Chondrocyte (in vitro differentiated cells): ENCODE results near the gene ITSN1. TPM values are rescaled to one million over a fixed set of nuclear protein-coding genes. Genes with fewer than 3 reads are reported as not detected.

Experiments used
- DNase-seq: peaks from one replicate; pipeline ENCODE4 v3.0.0; 2021; ENCODE audit warnings: mixed read lengths, low spot score
- H3K27ac Mint-ChIP-seq: one replicate; pipeline ENCODE4 v1.8.0; 2021; ENCODE audit warnings: mild to moderate bottlenecking, moderate library complexity, mixed read lengths; ENCODE audit not compliant: unreplicated experiment
- H3K27me3 Mint-ChIP-seq: 2 replicates; pipeline ENCODE4 v1.8.0; 2021; ENCODE audit warnings: low read depth, mixed read lengths
- H3K36me3 Mint-ChIP-seq: 2 replicates; pipeline ENCODE4 v1.8.0; 2021; ENCODE audit warnings: low read depth, mixed read lengths
- H3K4me1 Mint-ChIP-seq: 2 replicates; pipeline ENCODE4 v1.8.0; 2021; ENCODE audit warnings: low read depth, mild to moderate bottlenecking, mixed read lengths
- H3K4me3 Mint-ChIP-seq: one replicate; pipeline ENCODE4 v1.8.0; 2021; ENCODE audit warnings: mild to moderate bottlenecking, moderate library complexity, mixed read lengths; ENCODE audit not compliant: unreplicated experiment
- H3K9me3 Mint-ChIP-seq: 2 replicates; pipeline ENCODE4 v1.8.0; 2021; ENCODE audit warnings: low read depth, mixed read lengths
- CTCF ChIP-seq: fragments of 200-600 bp; sonication (generic); IDR thresholded peaks from 2 replicates; pipeline ENCODE4 v1.5.0; 2021; ENCODE audit warnings: antibody characterized with exemption, mild to moderate bottlenecking, moderate library complexity
- total RNA-seq: library from RNA; stranded (reverse); gene quantifications from 3 replicates; pipeline ENCODE4 v1.2.1, GENCODE V29; 2021

Gene ITSN1
- total RNA-seq, 1 donor from 2014 or later, result 29.8 TPM

GRCh38 chr21:33883118-33883517 is 240.8 kb downstream of the ITSN1 start:
- TF ChIP-seq CTCF, result no peak
- no peaks in the 10 kb centered on the region for H3K36me3 Mint-ChIP-seq
- H3K27ac Mint-ChIP-seq, result no peak overlapping the region
- peaks cover 28% of the 10 kb centered on the region for H3K4me1 Mint-ChIP-seq
- no peaks in the 10 kb centered on the region for H3K9me3 Mint-ChIP-seq
- no peak overlapping the region for H3K4me3 Mint-ChIP-seq
- no peak for DNase-seq
- H3K27me3 Mint-ChIP-seq, result no peaks in the 10 kb centered on the region

- H3K4me3 Mint-ChIP-seq, result no peak overlapping the region
- no peak for DNase-seq
These were observed 242.3 kb downstream of the ITSN1 start for GRCh38 chr21:33884376-33885171.

DNA sequence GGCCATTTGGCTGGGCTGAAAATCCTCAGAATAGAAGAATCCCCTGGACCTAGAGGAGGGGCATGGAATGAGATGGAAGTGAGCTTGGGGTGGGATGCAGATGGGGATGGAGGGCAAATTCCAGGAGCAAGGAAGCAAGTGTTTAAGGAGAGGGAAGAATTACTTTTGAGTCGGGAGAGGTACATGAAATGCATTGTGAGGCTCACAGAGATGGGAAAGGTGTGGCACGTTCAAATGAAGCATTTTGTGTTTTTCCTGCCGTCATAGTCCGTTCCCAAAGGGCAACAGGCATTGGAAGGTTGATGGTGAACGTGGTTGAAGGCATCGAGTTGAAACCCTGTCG is 242.8 kb downstream of the ITSN1 start:
- TF ChIP-seq CTCF, result no peak
- no peak overlapping the region for H3K27ac Mint-ChIP-seq
- no peak for DNase-seq
- no peaks in the 10 kb centered on the region for H3K9me3 Mint-ChIP-seq
- H3K4me1 Mint-ChIP-seq, result peaks cover 25% of the 10 kb centered on the region
- H3K4me3 Mint-ChIP-seq, result no peak overlapping the region
- H3K36me3 Mint-ChIP-seq, result no peaks in the 10 kb centered on the region
- no peaks in the 10 kb centered on the region for H3K27me3 Mint-ChIP-seq

More at GRCh38 chr21:33884376-33885171, 242.3 kb downstream of the ITSN1 start:
- TF ChIP-seq CTCF, result no peak
- H3K36me3 Mint-ChIP-seq, result no peaks in the 10 kb centered on the region
- no peaks in the 10 kb centered on the region for H3K27me3 Mint-ChIP-seq
- peaks cover 25% of the 10 kb centered on the region for H3K4me1 Mint-ChIP-seq
- H3K27ac Mint-ChIP-seq, result no peak overlapping the region
- H3K9me3 Mint-ChIP-seq, result no peaks in the 10 kb centered on the region

GRCh38 chr21:33886321-33886720 is 244.0 kb downstream of the ITSN1 start:
- no peak for TF ChIP-seq CTCF
- DNase-seq, result no peak
- no peaks in the 10 kb centered on the region for H3K36me3 Mint-ChIP-seq
- no peak overlapping the region for H3K4me3 Mint-ChIP-seq
- no peaks in the 10 kb centered on the region for H3K27me3 Mint-ChIP-seq
- H3K4me1 Mint-ChIP-seq, result peaks cover 25% of the 10 kb centered on the region
- H3K27ac Mint-ChIP-seq, result no peak overlapping the region
- no peaks in the 10 kb centered on the region for H3K9me3 Mint-ChIP-seq

- no peak overlapping the region for H3K4me3 Mint-ChIP-seq
- no peaks in the 10 kb centered on the region for H3K27me3 Mint-ChIP-seq
- H3K9me3 Mint-ChIP-seq, result no peaks in the 10 kb centered on the region
- H3K36me3 Mint-ChIP-seq, result no peaks in the 10 kb centered on the region
- no peak for TF ChIP-seq CTCF
- H3K27ac Mint-ChIP-seq, result no peak overlapping the region
- H3K4me1 Mint-ChIP-seq, result peaks cover 14% of the 10 kb centered on the region
- no peak for DNase-seq
These were observed 247.9 kb downstream of the ITSN1 start for GRCh38 chr21:33890187-33890586.
